Measurements from ENCODE around the gene FAM110A. TPM values are rescaled to one million over a fixed set of nuclear protein-coding genes. Genes with fewer than 3 reads are reported as not detected.

Gene FAM110A
- total RNA-seq, 2 donors from 2014 or later, result 7.0 to 8.2 TPM

GRCh38 chr20:815914-816606 lies 17.5 kb upstream of the FAM110A start:
- TF ChIP-seq CTCF (IDR thresholded peaks at IDR 0.05) (peak; percentile 87 to 97 (median 96)), POLR2A (IDR thresholded peaks at IDR 0.05) (no peak)
- Histone ChIP-seq H3K9me3 (no peaks in the 10 kb centered on the region), H3K27ac (no peak overlapping the region), H3K36me3 (replicated peaks in 1 of 2; ENCODE audit: insufficient read depth in 1 of 2, low read depth in 2 of 2) (no peaks in the 10 kb centered on the region), H3K4me1 (no peaks in the 10 kb centered on the region), H3K4me3 (no peak overlapping the region), H3K27me3 (no peaks in the 10 kb centered on the region)
- intact Hi-C loops (cut with DNase I), result loop anchor here (2.0 kb wide), 1 partner anchor 143 kb away; no protein-coding TSS in a partner anchor
- peak; percentile 59 to 74 (median 70) for DNase-seq
- ATAC-seq, result peak; percentile 47
- 21 to 25% methylated on average over 13 of the region's 13 CpGs for WGBS, 2 donors

DNA sequence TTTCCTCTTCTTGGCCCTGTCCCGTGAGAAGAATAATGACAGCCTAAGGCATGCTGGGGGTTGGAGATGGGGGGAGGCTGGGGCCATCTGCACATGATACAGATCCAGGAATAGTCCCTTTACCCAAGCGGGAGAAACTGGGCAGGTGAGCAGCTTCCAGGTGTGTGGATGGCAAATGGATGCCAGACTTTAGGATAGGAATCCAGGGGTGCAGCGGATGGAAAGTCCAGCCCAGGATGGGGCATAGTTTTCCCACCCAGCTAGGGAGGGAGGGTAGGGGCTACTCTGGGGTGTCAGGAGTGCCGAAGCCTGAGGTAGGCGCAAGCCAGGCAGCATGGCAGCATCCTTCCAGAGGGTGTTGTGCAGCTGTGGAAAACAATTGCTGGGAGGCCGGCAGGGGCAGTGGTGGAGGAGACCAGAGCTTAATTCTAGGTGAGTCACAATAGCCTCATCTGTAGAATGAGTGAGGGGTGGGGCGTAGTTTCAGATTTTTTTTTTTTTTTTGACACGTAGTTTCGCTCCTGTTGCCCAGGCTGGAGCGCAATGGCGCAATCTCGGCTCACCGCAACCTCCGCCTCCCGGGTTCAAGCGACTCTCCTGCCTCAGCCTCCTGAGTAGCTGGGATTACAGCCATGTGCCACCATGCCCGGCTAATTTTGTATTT lies 15.4 kb upstream of the FAM110A start:
- intact Hi-C loops (cut with DNase I), result no loop called here
- H3K4me3 ChIP-seq, result no peak overlapping the region
- no peak for ATAC-seq
- TF ChIP-seq CTCF (IDR thresholded peaks at IDR 0.05), result no peak
- TF ChIP-seq POLR2A (IDR thresholded peaks at IDR 0.05), result no peak
- DNase-seq, result no peak
- H3K9me3 ChIP-seq, result no peaks in the 10 kb centered on the region
- no peaks in the 10 kb centered on the region for H3K4me1 ChIP-seq
- WGBS, 2 donors, result 71 to 73% methylated on average over 15 to 16 of the region's 17 CpGs
- H3K27me3 ChIP-seq, result no peaks in the 10 kb centered on the region
- no peaks in the 10 kb centered on the region for H3K36me3 ChIP-seq (replicated peaks in 1 of 2; ENCODE audit: insufficient read depth in 1 of 2, low read depth in 2 of 2)
- H3K27ac ChIP-seq, result no peak overlapping the region

DNA sequence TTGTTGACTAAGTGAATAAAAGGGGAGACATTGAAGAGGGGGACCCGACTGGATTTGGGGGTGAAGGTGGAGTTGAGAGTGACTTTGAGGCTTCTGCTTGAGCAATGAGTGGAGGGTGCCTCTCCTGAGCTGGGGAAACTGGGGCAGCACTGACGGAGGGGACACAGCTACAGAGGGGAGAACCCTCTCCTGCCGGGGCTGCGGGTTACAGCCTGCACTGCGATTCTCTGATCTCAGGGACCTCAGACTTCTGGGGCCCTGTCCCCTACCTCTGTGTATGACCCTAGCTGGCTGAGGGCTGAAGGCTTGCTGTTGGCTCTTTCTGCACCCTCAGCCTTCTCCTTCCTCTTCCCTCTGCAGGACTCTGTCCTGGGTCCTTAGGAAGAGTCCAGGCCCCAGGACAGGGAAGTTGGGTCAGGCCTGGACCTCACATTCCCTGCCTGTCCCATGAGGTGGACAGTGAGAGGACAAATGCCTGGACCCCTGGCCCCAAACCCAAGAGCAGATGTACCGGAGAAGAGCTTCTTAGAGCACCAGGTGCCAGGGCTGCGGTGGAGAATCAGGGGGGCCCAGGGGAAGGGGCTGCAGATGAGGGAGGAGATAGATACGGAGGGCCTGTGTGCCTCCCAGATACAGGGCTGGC lies 13.7 kb upstream of the FAM110A start:
- Histone ChIP-seq H3K27me3 (no peaks in the 10 kb centered on the region), H3K4me3 (no peak overlapping the region), H3K4me1 (no peaks in the 10 kb centered on the region), H3K9me3 (no peaks in the 10 kb centered on the region), H3K27ac (no peak overlapping the region), H3K36me3 (replicated peaks in 1 of 2; ENCODE audit: insufficient read depth in 1 of 2, low read depth in 2 of 2) (no peaks in the 10 kb centered on the region)
- ATAC-seq, result no peak
- intact Hi-C loops (cut with DNase I), result no loop called here
- TF ChIP-seq POLR2A (IDR thresholded peaks at IDR 0.05), result no peak
- no peak for TF ChIP-seq CTCF (IDR thresholded peaks at IDR 0.05)
- DNase-seq, result no peak
- 78 to 79% methylated on average over 7 to 8 of the region's 8 CpGs for WGBS, 2 donors

GRCh38 chr20:820323-820953 lies 13.1 kb upstream of the FAM110A start:
- TF ChIP-seq POLR2A (IDR thresholded peaks at IDR 0.05) (no peak), CTCF (IDR thresholded peaks at IDR 0.05) (no peak)
- Histone ChIP-seq H3K27me3 (no peaks in the 10 kb centered on the region), H3K4me3 (no peak overlapping the region), H3K27ac (no peak overlapping the region), H3K9me3 (no peaks in the 10 kb centered on the region), H3K4me1 (no peaks in the 10 kb centered on the region), H3K36me3 (replicated peaks in 1 of 2; ENCODE audit: insufficient read depth in 1 of 2, low read depth in 2 of 2) (no peaks in the 10 kb centered on the region)
- WGBS, 2 donors, result 80 to 94% methylated on average over 3 of the region's 3 CpGs
- no peak for DNase-seq
- intact Hi-C loops (cut with DNase I), result no loop called here
- no peak for ATAC-seq

Measured in body of pancreas (tissue), 4 donors.